ENCODE data around the gene POLR3B.

- TF ChIP-seq ZNF274 (IDR thresholded peaks at IDR 0.05; ENCODE audit: low read depth, low read length), result no peak
- no peak for TF ChIP-seq EZH2 (IDR thresholded peaks at IDR 0.05)
- no peak for TF ChIP-seq CTCF (IDR thresholded peaks at IDR 0.05 in 2 of 3, conservative IDR thresholded peaks at IDR 0.05 in 1 of 3; ENCODE audit: borderline replicate concordance in 1 of 3, insufficient read depth in 1 of 3, low read depth in 2 of 3, low read length in 2 of 3)
- no peak for TF ChIP-seq MAX (IDR thresholded peaks at IDR 0.05)
- TF ChIP-seq CBX3 (IDR thresholded peaks at IDR 0.05; ENCODE audit: low read depth), result no peak
- TF ChIP-seq REST (IDR thresholded peaks at IDR 0.05; ENCODE audit: low read depth), result no peak
- no peak for TF ChIP-seq RAD21 (IDR thresholded peaks at IDR 0.05; ENCODE audit: low read depth)
Measured at GRCh38 chr12:106364261-106364660, 6.7 kb downstream of the POLR3B start.

Measured in HCT116 (cell line).